Measurements from ENCODE around the gene PLXNA4.
"Not testable (repeated sequence)": the region's sequence is repeated elsewhere in the genome, so short reads cannot be mapped to it uniquely, and the experiment has no call there.

Gene PLXNA4

GRCh38 chr7:132185150-132185549 lies 391.1 kb downstream of the PLXNA4 start:
- no peak for DNase-seq

- no peak for DNase-seq
Measured at GRCh38 chr7:132183781-132184380, 392.4 kb downstream of the PLXNA4 start.

GRCh38 chr7:132182992-132183391 lies 393.3 kb downstream of the PLXNA4 start:
- no peak for DNase-seq

GRCh38 chr7:132181946-132182685 lies 394.2 kb downstream of the PLXNA4 start:
- no peak for DNase-seq

- no peak for DNase-seq
Measured at GRCh38 chr7:132181371-132181770, 394.9 kb downstream of the PLXNA4 start.

GRCh38 chr7:132180481-132180880 lies 395.8 kb downstream of the PLXNA4 start:
- no peak for DNase-seq

- DNase-seq: no peak
Measured at GRCh38 chr7:132179681-132180080, 396.6 kb downstream of the PLXNA4 start.

- no peak for DNase-seq
Measured at GRCh38 chr7:132179080-132179430, 397.2 kb downstream of the PLXNA4 start.

- not testable (repeated sequence) for DNase-seq
Measured at GRCh38 chr7:132178402-132179079, 397.7 kb downstream of the PLXNA4 start.

GRCh38 chr7:132177708-132178401 lies 398.4 kb downstream of the PLXNA4 start:
- no peak for DNase-seq

- DNase-seq: no peak
Measured at GRCh38 chr7:132176719-132177118, 399.6 kb downstream of the PLXNA4 start.

GRCh38 chr7:132171130-132171576 lies 405.1 kb downstream of the PLXNA4 start:
- DNase-seq: no peak

GRCh38 chr7:132169730-132170129 lies 406.5 kb downstream of the PLXNA4 start:
- no peak for DNase-seq

- no peak for DNase-seq
Measured at GRCh38 chr7:132168239-132168638, 408.0 kb downstream of the PLXNA4 start.

GRCh38 chr7:132165695-132166094 lies 410.6 kb downstream of the PLXNA4 start:
- not testable (repeated sequence) for DNase-seq

GRCh38 chr7:132164558-132165125 lies 411.6 kb downstream of the PLXNA4 start:
- DNase-seq: no peak

- no peak for DNase-seq
Measured at GRCh38 chr7:132162556-132163144, 413.6 kb downstream of the PLXNA4 start.

- no peak for DNase-seq
Measured at GRCh38 chr7:132161976-132162375, 414.3 kb downstream of the PLXNA4 start.

GRCh38 chr7:132161533-132161915 lies 414.7 kb downstream of the PLXNA4 start:
- DNase-seq: no peak

- no peak for DNase-seq
Measured at GRCh38 chr7:132160611-132161532, 415.4 kb downstream of the PLXNA4 start.

GRCh38 chr7:132158841-132159240 lies 417.4 kb downstream of the PLXNA4 start:
- no peak for DNase-seq

- DNase-seq: no peak
Measured at GRCh38 chr7:132158166-132158565, 418.1 kb downstream of the PLXNA4 start.

Data from kidney glomerular epithelial cell (primary cell).